RWPE1 (cell line): ENCODE data around the gene ASTN2.

ENCODE experiments used
- CTCF ChIA-PET: fragments of 350-600 bp; sonication (Branson Sonifier 250); formaldehyde crosslinking; extraction: SDS; loops from one replicate; lab custom pipeline; 2021; lab: Yijun Ruan, JAX
- POLR2A ChIA-PET: fragments of 400-600 bp; formaldehyde crosslinking; extraction: SDS; loops from one replicate; lab custom pipeline; 2020; ENCODE audit warnings: antibody characterized with exemption; ENCODE audit not compliant: low non-redundant PET; lab: Yijun Ruan, JAX
- DNase-seq: peaks from one replicate; pipeline ENCODE4 v3.0.0; 2012; ENCODE audit warnings: low spot score
- H3K27ac ChIP-seq: fragments of 450-650 bp; 2 replicates; pipeline ENCODE4 v1.5.1; 2017
- TF ChIP-seq, protein P1 (sequence below): fragments of 450-650 bp; conservative IDR thresholded peaks from 2 replicates; pipeline ENCODE4 v1.5.1; 2017; ENCODE audit warnings: low read depth, mild to moderate bottlenecking

Gene ASTN2

GRCh38 chr9:117034866-117035265, 380.0 kb downstream of the ASTN2 start:
- TF ChIP-seq, protein P1, sequence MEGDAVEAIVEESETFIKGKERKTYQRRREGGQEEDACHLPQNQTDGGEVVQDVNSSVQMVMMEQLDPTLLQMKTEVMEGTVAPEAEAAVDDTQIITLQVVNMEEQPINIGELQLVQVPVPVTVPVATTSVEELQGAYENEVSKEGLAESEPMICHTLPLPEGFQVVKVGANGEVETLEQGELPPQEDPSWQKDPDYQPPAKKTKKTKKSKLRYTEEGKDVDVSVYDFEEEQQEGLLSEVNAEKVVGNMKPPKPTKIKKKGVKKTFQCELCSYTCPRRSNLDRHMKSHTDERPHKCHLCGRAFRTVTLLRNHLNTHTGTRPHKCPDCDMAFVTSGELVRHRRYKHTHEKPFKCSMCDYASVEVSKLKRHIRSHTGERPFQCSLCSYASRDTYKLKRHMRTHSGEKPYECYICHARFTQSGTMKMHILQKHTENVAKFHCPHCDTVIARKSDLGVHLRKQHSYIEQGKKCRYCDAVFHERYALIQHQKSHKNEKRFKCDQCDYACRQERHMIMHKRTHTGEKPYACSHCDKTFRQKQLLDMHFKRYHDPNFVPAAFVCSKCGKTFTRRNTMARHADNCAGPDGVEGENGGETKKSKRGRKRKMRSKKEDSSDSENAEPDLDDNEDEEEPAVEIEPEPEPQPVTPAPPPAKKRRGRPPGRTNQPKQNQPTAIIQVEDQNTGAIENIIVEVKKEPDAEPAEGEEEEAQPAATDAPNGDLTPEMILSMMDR, result no peak
- ChIA-PET POLR2A (no interaction called here), CTCF (interaction anchor here (0.5 kb wide), 1 partner anchor 102 kb away, joined by 4 read pairs; no protein-coding TSS in a partner anchor)
- DNase-seq, result peak; percentile 32
- no peak overlapping the region for H3K27ac ChIP-seq

GRCh38 chr9:117030254-117030768, 384.5 kb downstream of the ASTN2 start:
- TF ChIP-seq, protein P1, result no peak
- POLR2A ChIA-PET, result no interaction called here
- no peak overlapping the region for H3K27ac ChIP-seq
- CTCF ChIA-PET, result interaction anchor here (0.6 kb wide), 1 partner anchor 293 kb away, joined by 3 read pairs; no protein-coding TSS in a partner anchor
- DNase-seq, result no peak

DNA sequence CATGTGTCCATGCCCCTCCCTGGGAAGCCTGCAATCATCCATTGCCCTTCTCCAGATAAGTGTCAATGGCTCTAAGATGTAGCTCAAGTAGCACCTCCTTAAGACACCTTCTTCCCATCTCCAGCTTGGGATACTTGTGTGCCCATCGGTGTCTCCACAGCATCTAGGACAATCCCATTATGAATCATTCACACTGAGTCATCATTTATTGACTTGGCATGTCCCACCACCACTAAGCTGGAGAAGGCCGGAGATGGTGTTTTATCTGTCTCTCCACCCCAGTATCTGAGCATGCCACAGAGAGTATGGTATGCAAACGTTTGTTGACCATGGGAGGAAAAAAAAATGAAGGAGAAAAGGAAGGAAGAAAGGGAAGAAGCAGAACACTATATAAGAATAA, 385.5 kb downstream of the ASTN2 start:
- TF ChIP-seq, protein P1, result no peak
- H3K27ac ChIP-seq, result no peak overlapping the region
- no peak for DNase-seq
- CTCF ChIA-PET, result no interaction called here
- POLR2A ChIA-PET, result no interaction called here

DNA sequence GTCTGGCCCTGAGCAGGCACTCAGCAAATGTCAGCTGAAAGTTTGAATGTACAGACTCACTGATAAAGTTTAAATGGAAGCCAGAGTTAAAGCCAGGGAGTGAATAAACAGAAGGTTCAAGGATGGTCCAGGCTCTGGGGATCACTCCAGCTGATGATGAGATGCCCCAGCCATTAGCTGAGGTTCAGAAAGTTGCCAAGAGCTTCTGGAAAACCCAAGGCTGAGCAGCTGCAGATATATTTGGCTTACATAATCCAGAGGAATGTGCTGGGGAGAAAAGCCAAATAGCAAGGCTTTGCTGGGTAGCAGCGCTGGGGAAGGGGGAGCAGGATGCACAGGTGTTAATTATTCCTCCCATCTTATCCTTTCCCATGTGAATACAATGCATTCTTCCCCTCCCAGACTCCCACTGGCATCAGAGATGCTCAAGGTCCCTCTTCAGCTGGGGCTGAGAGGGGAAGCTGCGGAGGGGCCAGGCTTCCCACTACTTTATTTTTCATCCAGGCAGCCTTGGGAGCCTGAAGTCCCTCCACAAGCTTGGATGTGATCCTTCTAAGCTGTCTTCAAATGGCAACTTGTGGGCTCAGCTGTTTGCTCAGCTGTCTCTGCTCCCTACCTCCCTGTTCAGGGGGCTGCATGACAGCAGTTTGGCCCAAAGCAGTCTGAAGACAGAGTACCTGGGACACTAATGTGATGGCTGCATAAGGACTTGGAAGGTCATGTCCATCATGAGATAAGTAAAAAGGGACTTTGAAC, 386.6 kb downstream of the ASTN2 start:
- TF ChIP-seq, protein P1, result no peak
- no peak for DNase-seq
- H3K27ac ChIP-seq, result no peak overlapping the region
- POLR2A ChIA-PET, result no interaction called here
- CTCF ChIA-PET, result interaction anchor here (1.2 kb wide), 1 partner anchor 291 kb away, joined by 4 read pairs; no protein-coding TSS in a partner anchor

- DNase-seq, result no peak
- ChIA-PET CTCF (no interaction called here), POLR2A (no interaction called here)
- no peak overlapping the region for H3K27ac ChIP-seq
- TF ChIP-seq, protein P1, result no peak
Observed at GRCh38 chr9:117021906-117022305, 393.0 kb downstream of the ASTN2 start.

DNA sequence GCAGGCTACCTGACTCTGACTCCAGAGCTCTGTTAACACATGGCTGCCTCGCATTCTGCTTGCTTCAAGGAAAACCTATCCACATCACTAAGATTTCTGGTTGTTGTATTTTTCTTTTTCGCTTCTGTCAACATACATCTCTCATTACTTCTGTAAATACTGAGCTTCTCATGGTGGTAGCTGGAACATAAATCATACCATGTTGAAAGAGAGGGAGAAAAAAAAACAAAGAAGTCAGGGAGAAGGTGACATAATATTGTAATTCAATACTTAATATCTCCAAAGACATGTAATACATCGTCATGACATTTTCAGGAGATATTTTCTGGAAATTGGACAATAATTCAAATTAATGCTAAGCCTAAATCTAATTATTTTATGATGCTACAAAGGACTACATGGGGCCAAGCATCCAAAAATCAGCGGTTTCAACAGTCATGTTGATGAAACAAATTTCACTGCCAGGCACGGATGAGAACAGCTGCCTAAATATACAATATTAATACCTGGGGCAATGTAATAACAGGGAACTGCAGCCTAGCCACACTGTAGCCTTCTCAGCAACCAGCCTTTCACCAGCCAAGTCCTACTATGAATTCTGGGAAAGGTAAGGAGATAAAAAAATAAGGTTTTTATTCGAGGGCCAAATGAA, 395.8 kb downstream of the ASTN2 start:
- TF ChIP-seq, protein P1, result no peak

More for the DNA sequence above, 395.8 kb downstream of the ASTN2 start:
- POLR2A ChIA-PET, result interaction anchor here (0.7 kb wide), 1 partner anchor 786 kb away, joined by 4 read pairs; no protein-coding TSS in a partner anchor
- DNase-seq, result no peak
- CTCF ChIA-PET, result interaction anchor here (0.5 to 0.7 kb wide), 2 partner anchors 42 to 220 kb away, joined by 5 to 11 read pairs; no protein-coding TSS in a partner anchor
- no peak overlapping the region for H3K27ac ChIP-seq
